HTR-8/SVneo (cell line): ENCODE results near the gene CYFIP2.

Experiments used
- DNase-seq: peaks from one replicate; pipeline ENCODE4 v3.0.0; 2011; ENCODE audit warnings: low spot score, mixed read lengths; ENCODE audit not compliant: insufficient read length
- FAIRE-seq: peaks from 2 replicates; lab custom pipeline; 2011; peaks lifted over from hg19 to GRCh38; lab: Jason Lieb, UNC

Gene CYFIP2

GRCh38 chr5:157284458-157285212 is 18.7 kb downstream of the CYFIP2 start:
- DNase-seq = no peak
- no peak for FAIRE-seq

DNA sequence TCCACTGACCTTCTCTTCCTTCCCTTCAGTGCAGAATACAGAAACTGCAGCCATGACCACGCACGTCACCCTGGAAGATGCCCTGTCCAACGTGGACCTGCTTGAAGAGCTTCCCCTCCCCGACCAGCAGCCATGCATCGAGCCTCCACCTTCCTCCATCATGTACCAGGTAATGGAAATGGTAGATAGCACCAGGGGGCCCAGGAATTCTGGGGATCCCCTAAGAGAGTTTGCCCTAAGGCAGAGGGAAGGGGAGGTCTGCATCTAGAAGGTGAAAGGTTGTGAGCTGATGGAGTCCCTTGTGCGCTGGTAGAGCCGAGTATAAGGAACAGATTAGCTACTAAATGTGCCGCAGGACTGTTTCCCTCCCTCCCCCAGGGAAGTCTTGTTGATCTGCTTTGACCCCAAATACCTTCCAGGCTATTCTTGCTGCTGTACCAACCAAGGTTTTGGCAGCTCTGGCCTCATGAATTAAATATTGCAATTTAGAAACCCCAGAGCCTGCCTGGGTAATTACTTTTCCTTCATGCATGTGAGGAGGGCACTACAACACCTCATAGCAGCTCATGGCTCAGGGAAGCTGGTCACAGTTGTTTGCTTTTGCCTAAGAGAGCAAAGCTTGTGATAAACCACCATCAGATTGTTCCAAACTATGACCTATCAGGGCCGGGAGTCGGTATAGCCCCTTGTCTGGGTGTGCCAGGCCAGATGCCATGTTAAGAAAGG is 19.6 kb downstream of the CYFIP2 start:
- DNase-seq (no peak), FAIRE-seq (no peak)

DNA sequence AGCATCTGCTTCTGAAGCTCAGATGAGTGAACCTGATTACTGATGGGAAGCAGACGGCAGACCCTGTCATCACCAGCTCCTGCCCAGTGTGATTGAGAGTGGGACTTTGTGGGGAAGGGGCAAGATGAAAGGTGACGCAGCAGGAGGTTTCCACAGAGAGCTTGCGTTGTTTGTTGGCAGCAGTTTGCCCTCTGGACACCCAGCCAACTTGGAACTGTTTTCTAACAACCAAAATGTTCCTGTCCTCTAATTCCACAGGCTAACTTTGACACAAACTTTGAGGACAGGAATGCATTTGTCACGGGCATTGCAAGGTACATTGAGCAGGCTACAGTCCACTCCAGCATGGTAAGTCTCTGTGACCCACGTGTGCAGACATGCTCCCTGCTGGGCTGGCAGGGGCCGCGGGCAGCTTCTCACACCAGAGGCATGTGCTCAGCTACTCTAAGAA is 20.9 kb downstream of the CYFIP2 start:
- no peak for DNase-seq
- FAIRE-seq = no peak

GRCh38 chr5:157288405-157289163 is 22.7 kb downstream of the CYFIP2 start:
- FAIRE-seq = no peak
- no peak for DNase-seq

- no peak for FAIRE-seq
- DNase-seq = no peak
Measured at GRCh38 chr5:157289164-157289819, 23.4 kb downstream of the CYFIP2 start.

GRCh38 chr5:157290156-157290980 is 24.4 kb downstream of the CYFIP2 start:
- DNase-seq (peak; percentile 43), FAIRE-seq (peak; percentile 63)

GRCh38 chr5:157290981-157291711 is 25.2 kb downstream of the CYFIP2 start:
- FAIRE-seq (no peak), DNase-seq (no peak)

- DNase-seq = no peak
- no peak for FAIRE-seq
Measured at GRCh38 chr5:157292599-157292998, 26.7 kb downstream of the CYFIP2 start.

- no peak for FAIRE-seq
- no peak for DNase-seq
Measured at GRCh38 chr5:157294407-157295091, 28.6 kb downstream of the CYFIP2 start.

GRCh38 chr5:157295247-157295646 is 29.3 kb downstream of the CYFIP2 start:
- FAIRE-seq (no peak), DNase-seq (no peak)

GRCh38 chr5:157300564-157300963 is 34.6 kb downstream of the CYFIP2 start:
- DNase-seq = no peak
- no peak for FAIRE-seq

DNA sequence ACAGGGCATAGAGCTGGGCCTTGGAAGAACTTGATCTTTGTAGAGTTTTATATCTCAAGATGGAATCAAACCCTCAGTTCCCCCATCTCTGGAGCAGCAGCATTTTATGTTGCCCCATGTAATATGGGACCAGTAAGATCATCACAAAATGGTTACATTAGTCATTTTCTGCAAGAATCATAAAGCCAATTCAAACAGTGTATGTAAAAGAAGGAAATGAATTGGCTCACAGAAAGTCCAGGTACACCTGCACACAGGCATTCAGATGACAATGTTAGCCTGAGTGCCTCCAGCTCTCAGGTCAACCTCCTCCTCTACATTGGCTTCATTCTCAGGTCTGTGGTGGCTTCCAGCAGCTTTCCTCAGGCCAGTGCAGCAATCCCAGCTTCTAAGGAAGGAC is 35.1 kb downstream of the CYFIP2 start:
- no peak for DNase-seq
- FAIRE-seq = no peak

DNA sequence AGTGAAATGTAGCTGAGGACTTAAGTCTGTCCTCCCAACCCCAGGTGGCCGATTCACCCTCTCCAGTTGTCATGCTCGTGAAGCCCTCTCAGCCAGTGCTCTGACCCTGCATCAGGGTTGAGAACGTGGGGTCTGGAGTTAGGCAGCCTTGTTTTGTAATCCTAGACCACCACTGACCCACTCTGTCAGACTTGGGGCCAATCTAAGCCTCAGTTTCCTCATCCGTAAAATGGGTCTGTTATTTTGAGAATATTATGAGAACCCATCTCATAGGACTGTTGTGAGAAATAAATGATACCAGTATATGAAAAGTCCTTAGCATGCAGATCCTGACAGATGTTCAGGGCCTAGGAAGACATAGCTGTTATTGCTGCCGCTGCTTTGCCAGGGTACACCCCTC is 37.1 kb downstream of the CYFIP2 start:
- FAIRE-seq = no peak
- no peak for DNase-seq

DNA sequence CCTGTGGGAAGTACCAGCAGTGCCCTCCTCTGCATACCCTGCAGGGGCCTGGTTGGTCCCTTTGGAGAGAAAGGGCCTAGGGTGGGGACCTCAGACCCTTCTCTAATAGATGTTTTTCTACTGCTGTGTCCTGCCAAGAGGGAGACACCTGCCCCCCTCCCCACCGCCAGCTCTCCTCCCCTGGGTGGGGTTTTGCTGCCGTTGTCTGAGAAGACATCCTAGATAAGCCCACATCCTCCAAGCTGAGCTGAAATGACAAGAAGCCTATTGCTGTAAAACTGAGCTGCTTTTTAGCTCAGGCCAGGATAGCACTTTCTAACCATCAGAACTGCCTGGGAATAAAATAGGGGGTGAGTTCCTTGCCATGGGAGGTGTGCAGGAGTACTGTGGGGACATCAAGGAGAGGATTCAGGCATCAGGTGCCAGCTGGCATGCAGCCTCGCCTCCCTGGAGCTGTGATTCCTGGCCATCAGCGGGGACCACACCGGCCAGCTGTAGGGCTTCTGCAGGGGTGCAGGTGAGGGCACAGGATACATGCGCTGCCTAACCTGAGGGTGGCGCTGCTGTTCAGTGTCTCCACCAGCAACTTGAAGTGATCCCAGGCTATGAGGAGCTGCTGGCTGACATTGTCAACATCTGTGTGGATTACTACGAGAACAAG is 37.9 kb downstream of the CYFIP2 start:
- FAIRE-seq (no peak), DNase-seq (no peak)

DNA sequence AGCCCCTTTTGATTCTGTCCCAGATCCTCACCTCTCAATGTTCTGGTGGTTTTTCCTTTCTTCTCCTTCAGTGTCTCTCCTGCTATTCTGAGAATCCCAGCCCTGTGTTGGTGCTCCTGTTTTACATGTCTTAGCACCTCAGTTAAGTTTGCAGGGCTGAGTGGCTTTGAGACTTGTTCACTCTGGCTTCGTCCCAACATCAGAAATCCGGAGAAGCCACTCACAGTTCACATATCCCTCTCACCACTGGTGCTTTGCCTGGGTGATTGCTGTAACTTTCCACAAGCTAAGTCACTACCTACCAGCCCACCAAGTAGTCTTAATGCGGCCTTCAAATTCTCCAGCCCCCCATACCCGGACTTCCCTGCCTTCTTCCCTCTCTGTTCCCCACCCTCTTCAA is 40.2 kb downstream of the CYFIP2 start:
- FAIRE-seq = no peak

GRCh38 chr5:157306692-157307471 is 41.0 kb downstream of the CYFIP2 start:
- no peak for FAIRE-seq

More for the DNA sequence above, 40.2 kb downstream of the CYFIP2 start:
- no peak for DNase-seq

DNA sequence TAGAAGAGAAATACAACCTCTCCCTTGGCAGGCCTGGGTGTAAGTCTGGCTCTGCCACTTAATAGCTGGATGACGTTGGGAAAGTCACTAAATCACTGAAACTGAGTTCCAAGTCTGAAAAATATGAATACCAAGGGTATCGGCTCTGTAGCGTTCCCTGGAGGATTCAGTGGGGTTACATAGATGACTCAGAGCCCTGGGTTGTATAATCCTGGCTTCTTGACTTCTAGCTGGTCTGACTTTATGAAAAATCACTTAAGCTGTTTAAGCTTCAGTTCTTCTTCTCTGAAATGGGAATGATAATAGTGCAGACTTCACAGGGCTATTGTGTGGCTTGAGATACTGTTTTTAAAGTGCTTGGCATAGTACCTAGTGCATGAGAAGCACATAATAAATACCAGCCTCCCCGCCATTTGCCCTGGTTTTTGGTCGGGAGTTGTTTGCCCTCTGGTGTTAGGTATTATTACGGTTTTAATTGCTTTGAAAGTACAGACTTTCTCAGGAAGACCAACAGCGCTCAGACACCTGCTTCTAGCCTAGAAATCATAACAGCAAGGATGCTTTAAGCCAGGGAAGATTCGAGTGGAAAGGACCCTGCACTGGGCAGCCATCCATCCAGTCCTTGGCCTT is 43.0 kb downstream of the CYFIP2 start:
- DNase-seq (no peak), FAIRE-seq (no peak)

More at GRCh38 chr5:157306692-157307471, 41.0 kb downstream of the CYFIP2 start:
- DNase-seq = no peak
